ENCODE results near the gene SLC12A7.

SLC12A7 gene

GRCh38 chr5:1045960-1046560 is 65.8 kb downstream of the SLC12A7 start:
- DNase-seq, result no peak

GRCh38 chr5:1044117-1044516 is 67.7 kb downstream of the SLC12A7 start:
- no peak for DNase-seq

- no peak for DNase-seq
These were observed 68.5 kb downstream of the SLC12A7 start for GRCh38 chr5:1043327-1043726.

- no peak for DNase-seq
These were observed 69.2 kb downstream of the SLC12A7 start for GRCh38 chr5:1042626-1043025.

- DNase-seq, result no peak
These were observed 70.4 kb downstream of the SLC12A7 start for GRCh38 chr5:1041225-1042143.

GRCh38 chr5:1040571-1040970 is 71.3 kb downstream of the SLC12A7 start:
- no peak for DNase-seq

GRCh38 chr5:1039706-1040260 is 72.1 kb downstream of the SLC12A7 start:
- no peak for DNase-seq

- DNase-seq, result no peak
These were observed 72.7 kb downstream of the SLC12A7 start for GRCh38 chr5:1039210-1039548.

- no peak for DNase-seq
These were observed 73.2 kb downstream of the SLC12A7 start for GRCh38 chr5:1038417-1039209.

- DNase-seq, result no peak
These were observed 74.0 kb downstream of the SLC12A7 start for GRCh38 chr5:1037671-1038416.

GRCh38 chr5:1037123-1037670 is 74.7 kb downstream of the SLC12A7 start:
- DNase-seq, result peak; percentile 33

- DNase-seq, result no peak
These were observed 75.2 kb downstream of the SLC12A7 start for GRCh38 chr5:1036504-1037122.

GRCh38 chr5:1035421-1036405 is 76.2 kb downstream of the SLC12A7 start:
- DNase-seq, result no peak

GRCh38 chr5:1034986-1035385 is 76.9 kb downstream of the SLC12A7 start:
- no peak for DNase-seq

- no peak for DNase-seq
These were observed 77.4 kb downstream of the SLC12A7 start for GRCh38 chr5:1034421-1034905.

- no peak for DNase-seq
These were observed 78.0 kb downstream of the SLC12A7 start for GRCh38 chr5:1033606-1034420.

- DNase-seq, result no peak
These were observed 78.7 kb downstream of the SLC12A7 start for GRCh38 chr5:1033178-1033577.

- DNase-seq, result no peak
These were observed 79.3 kb downstream of the SLC12A7 start for GRCh38 chr5:1032551-1033027.

GRCh38 chr5:1032011-1032410 is 79.9 kb downstream of the SLC12A7 start:
- no peak for DNase-seq
